ENCODE data around the gene TPRN. TPM values are rescaled to one million over a fixed set of nuclear protein-coding genes. Genes with fewer than 3 reads are reported as not detected.

The TPRN gene
- total and polyA plus RNA-seq, 9 of the 15 experiments (the other 6 are each of a cell fraction or from before 2014, with no cell fraction given): 0.31 to 31.9 (median 4.4) TPM

DNA sequence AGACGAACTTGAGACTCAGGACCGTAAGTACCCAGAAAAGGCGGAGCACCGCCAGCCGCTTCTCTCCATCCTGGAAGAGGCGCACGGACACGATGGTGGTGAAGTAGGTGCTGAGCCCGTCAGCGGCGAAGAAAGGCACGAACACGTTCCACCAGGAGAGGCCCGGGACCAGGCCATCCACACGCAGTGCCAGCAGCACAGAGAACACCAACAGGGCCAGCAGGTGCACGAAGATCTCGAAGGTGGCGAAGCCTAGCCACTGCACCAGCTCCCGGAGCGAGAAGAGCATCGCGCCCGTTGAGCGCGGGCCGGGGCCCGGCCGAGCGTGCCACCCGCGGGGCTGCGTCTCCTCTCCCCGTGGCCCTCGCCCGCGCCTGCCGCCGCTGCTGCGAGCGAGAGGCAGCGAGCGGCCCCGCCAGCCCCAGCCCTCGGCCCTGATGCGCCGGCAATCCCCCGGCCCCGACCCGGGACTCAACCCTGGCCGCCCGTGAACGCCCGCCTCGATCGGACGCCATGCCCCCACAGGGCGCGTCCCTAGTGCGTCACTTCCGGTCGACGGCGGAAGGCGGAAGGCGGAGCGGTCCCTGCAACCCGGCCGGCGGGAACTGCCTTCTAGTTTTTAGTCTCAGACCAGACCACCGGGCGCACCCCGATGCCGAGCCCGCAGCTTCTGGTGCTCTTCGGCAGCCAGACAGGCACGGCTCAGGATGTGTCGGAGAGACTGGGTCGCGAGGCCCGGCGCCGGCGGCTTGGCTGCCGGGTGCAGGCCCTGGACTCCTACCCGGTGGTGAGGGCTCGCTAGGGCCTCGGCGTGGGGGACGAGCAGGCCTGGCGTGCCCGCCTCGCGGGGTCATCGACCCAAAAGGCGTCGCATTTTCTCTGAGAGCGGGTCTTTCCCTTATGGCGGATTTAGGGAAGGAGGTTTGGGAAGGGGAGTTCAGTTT is 4.9 kb upstream of the TPRN start, which contains the start of the genes NDOR1 and TMEM203 (continued):
- TF ChIP-seq, protein P1, sequence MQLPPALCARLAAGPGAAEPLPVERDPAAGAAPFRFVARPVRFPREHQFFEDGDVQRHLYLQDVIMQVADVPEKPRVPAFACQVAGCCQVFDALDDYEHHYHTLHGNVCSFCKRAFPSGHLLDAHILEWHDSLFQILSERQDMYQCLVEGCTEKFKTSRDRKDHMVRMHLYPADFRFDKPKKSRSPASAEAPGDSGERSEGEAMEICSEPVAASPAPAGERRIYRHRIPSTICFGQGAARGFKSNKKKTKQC (CRISPR knock-in tag; IDR thresholded peaks at IDR 0.05): peak; percentile 42; the same call in 1 of the 2 replicates
- peak; percentile 65 for TF ChIP-seq ESRRA (IDR thresholded peaks at IDR 0.05; ENCODE audit: borderline replicate concordance, low read depth)
- peak; percentile 82 for TF ChIP-seq TBP (optimal IDR thresholded peaks at IDR 0.05; ENCODE audit: low read depth, low read length)
- TF ChIP-seq, protein P2, sequence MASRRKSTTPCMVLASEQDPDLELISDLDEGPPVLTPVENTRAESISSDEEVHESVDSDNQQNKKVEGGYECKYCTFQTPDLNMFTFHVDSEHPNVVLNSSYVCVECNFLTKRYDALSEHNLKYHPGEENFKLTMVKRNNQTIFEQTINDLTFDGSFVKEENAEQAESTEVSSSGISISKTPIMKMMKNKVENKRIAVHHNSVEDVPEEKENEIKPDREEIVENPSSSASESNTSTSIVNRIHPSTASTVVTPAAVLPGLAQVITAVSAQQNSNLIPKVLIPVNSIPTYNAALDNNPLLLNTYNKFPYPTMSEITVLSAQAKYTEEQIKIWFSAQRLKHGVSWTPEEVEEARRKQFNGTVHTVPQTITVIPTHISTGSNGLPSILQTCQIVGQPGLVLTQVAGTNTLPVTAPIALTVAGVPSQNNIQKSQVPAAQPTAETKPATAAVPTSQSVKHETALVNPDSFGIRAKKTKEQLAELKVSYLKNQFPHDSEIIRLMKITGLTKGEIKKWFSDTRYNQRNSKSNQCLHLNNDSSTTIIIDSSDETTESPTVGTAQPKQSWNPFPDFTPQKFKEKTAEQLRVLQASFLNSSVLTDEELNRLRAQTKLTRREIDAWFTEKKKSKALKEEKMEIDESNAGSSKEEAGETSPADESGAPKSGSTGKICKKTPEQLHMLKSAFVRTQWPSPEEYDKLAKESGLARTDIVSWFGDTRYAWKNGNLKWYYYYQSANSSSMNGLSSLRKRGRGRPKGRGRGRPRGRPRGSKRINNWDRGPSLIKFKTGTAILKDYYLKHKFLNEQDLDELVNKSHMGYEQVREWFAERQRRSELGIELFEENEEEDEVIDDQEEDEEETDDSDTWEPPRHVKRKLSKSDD (conservative IDR thresholded peaks at IDR 0.05; ENCODE audit: low read length): 0 out of 2 replicates have a peak, but pooled peaks have one; percentile 51
- TF ChIP-seq POLR2A (conservative IDR thresholded peaks at IDR 0.05): peak; percentile 85
- TF ChIP-seq ARID4B (CRISPR knock-in tag; IDR thresholded peaks at IDR 0.05): peak; percentile 89
- TF ChIP-seq KLF6 (CRISPR knock-in tag; IDR thresholded peaks at IDR 0.05; ENCODE audit: borderline replicate concordance): no peak
- TF ChIP-seq ZNF121 (CRISPR knock-in tag; conservative IDR thresholded peaks at IDR 0.05): no peak
- TF ChIP-seq ELF1 (tag; IDR thresholded peaks at IDR 0.05): peak; percentile 96
- 0 out of 2 replicates have a peak, but pooled peaks have one; percentile 34 for TF ChIP-seq ZKSCAN1 (IDR thresholded peaks at IDR 0.05; ENCODE audit: low read depth, low read length)
- TF ChIP-seq, protein P3, sequence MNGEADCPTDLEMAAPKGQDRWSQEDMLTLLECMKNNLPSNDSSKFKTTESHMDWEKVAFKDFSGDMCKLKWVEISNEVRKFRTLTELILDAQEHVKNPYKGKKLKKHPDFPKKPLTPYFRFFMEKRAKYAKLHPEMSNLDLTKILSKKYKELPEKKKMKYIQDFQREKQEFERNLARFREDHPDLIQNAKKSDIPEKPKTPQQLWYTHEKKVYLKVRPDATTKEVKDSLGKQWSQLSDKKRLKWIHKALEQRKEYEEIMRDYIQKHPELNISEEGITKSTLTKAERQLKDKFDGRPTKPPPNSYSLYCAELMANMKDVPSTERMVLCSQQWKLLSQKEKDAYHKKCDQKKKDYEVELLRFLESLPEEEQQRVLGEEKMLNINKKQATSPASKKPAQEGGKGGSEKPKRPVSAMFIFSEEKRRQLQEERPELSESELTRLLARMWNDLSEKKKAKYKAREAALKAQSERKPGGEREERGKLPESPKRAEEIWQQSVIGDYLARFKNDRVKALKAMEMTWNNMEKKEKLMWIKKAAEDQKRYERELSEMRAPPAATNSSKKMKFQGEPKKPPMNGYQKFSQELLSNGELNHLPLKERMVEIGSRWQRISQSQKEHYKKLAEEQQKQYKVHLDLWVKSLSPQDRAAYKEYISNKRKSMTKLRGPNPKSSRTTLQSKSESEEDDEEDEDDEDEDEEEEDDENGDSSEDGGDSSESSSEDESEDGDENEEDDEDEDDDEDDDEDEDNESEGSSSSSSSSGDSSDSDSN (IDR thresholded peaks at IDR 0.05; ENCODE audit: borderline replicate concordance in 1 of 2, low read depth in 2 of 2, low read length in 2 of 2): 0 out of 4 replicates have a peak, but pooled peaks have one; percentile 29 to 39
- TF ChIP-seq, protein P4, sequence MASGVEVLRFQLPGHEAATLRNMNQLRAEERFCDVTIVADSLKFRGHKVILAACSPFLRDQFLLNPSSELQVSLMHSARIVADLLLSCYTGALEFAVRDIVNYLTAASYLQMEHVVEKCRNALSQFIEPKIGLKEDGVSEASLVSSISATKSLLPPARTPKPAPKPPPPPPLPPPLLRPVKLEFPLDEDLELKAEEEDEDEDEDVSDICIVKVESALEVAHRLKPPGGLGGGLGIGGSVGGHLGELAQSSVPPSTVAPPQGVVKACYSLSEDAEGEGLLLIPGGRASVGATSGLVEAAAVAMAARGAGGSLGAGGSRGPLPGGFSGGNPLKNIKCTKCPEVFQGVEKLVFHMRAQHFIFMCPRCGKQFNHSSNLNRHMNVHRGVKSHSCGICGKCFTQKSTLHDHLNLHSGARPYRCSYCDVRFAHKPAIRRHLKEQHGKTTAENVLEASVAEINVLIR (CRISPR knock-in tag; IDR thresholded peaks at IDR 0.05): peak; percentile 98
- no peak for TF ChIP-seq NCOA1 (IDR thresholded peaks at IDR 0.05; ENCODE audit: low read depth)
